ENCODE data around the gene SART3.

DNA sequence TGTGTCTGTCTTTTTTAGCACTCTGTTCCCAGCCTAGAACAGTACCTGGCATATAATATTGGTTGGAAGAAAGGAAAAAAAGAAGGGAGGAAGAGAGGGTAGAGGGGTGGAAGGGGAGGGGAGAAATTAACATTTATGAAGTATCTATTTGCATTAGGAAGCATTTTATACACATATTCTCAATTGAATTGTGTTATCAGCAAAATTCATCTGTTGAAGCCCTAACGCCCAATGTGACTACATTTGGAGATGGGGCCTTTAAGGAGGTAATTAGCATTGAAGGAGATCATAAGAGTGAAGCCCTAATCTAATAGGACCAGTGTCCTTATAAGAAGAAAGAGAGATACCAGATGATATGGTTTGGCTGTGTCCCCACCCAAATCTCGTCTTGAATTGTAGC is 76.1 kb downstream of the SART3 start:
- TF ChIP-seq CTCF (conservative IDR thresholded peaks at IDR 0.05), result no peak
- no peak for TF ChIP-seq ZFX (IDR thresholded peaks at IDR 0.05)

All from C4-2B (cell line).